ENCODE data around the gene PRSS53. TPM values are rescaled to one million over a fixed set of nuclear protein-coding genes. Genes with fewer than 3 reads are reported as not detected.

The PRSS53 gene
- total and polyA plus RNA-seq, 10 of the 15 experiments (the other 5 are each of a cell fraction or from before 2014, with no cell fraction given): 0.35 to 3.4 (median 0.88) TPM; not detected in 2

- TF ChIP-seq ZBTB11 (CRISPR knock-in tag; IDR thresholded peaks at IDR 0.05) (no peak), STAT3 (IDR thresholded peaks at IDR 0.05; ENCODE audit: low read depth, low read length) (no peak), SUPT20H (IDR thresholded peaks at IDR 0.05; ENCODE audit: borderline replicate concordance, control insufficient read depth, low read depth, low read length) (no peak), BHLHE40 (IDR thresholded peaks at IDR 0.05; ENCODE audit: borderline replicate concordance in 1 of 2, low read depth in 2 of 2, low read length in 1 of 2) (peak; percentile 68 to 88), PRDM15 (CRISPR knock-in tag; IDR thresholded peaks at IDR 0.05) (no peak), POLR2AphosphoS5 (IDR thresholded peaks at IDR 0.05; ENCODE audit: low read length) (no peak), ZBED1 (IDR thresholded peaks at IDR 0.05; ENCODE audit: borderline replicate concordance) (no peak), CEBPZ (IDR thresholded peaks at IDR 0.05; ENCODE audit: low read depth, low read length) (no peak), RAD51 (IDR thresholded peaks at IDR 0.05) (no peak), KLF5 (IDR thresholded peaks at IDR 0.05; ENCODE audit: partially characterized antibody) (no peak), NFXL1 (IDR thresholded peaks at IDR 0.05; ENCODE audit: borderline replicate concordance) (no peak), NBN (IDR thresholded peaks at IDR 0.05) (peak; percentile 62; the same call in 1 of the 2 replicates), TCF3 (IDR thresholded peaks at IDR 0.05; ENCODE audit: borderline replicate concordance, insufficient read depth, low read depth, low read length) (no peak), EZH2 (IDR thresholded peaks at IDR 0.05; ENCODE audit: borderline replicate concordance, control insufficient read depth, low read depth, low read length) (no peak), MAX (IDR thresholded peaks at IDR 0.05; ENCODE audit: low read depth, low read length) (peak; percentile 51), RB1 (IDR thresholded peaks at IDR 0.05; ENCODE audit: borderline replicate concordance) (peak; percentile 30; the same call in 1 of the 2 replicates), IRF3 (IDR thresholded peaks at IDR 0.05) (no peak)
Observed at GRCh38 chr16:31105677-31106213, 17.0 kb upstream of the PRSS53 start (continued).

All from GM12878 (cell line).